Inferior parietal cortex (tissue), 1 donor: ENCODE measurements around the gene SHQ1.
"Not testable (repeated sequence)": the region's sequence is repeated elsewhere in the genome, so short reads cannot be mapped to it uniquely, and the experiment has no call there.

Source experiments
- DNase-seq: peaks from one replicate; pipeline ENCODE4 v3.0.0-alpha.2; 2016; ENCODE audit errors: extremely low spot score

Gene SHQ1

GRCh38 chr3:72719137-72719536 is 129.1 kb downstream of the SHQ1 start:
- no peak for DNase-seq

- DNase-seq: not testable (repeated sequence)
These were observed 134.1 kb downstream of the SHQ1 start for GRCh38 chr3:72714135-72714534.

- DNase-seq: not testable (repeated sequence)
These were observed 137.8 kb downstream of the SHQ1 start for GRCh38 chr3:72710471-72710870.

- DNase-seq: no peak
These were observed 139.8 kb downstream of the SHQ1 start for GRCh38 chr3:72708441-72708840.

GRCh38 chr3:72702997-72703396 is 145.2 kb downstream of the SHQ1 start:
- DNase-seq: no peak

- no peak for DNase-seq
These were observed 145.9 kb downstream of the SHQ1 start for GRCh38 chr3:72702390-72702789.

GRCh38 chr3:72700106-72700505 is 148.1 kb downstream of the SHQ1 start:
- DNase-seq: no peak

- no peak for DNase-seq
These were observed 148.6 kb downstream of the SHQ1 start for GRCh38 chr3:72699631-72700030.
